ENCODE results near the gene KLHL40. TPM values are rescaled to one million over a fixed set of nuclear protein-coding genes. Genes with fewer than 3 reads are reported as not detected.

The KLHL40 gene, protein sequence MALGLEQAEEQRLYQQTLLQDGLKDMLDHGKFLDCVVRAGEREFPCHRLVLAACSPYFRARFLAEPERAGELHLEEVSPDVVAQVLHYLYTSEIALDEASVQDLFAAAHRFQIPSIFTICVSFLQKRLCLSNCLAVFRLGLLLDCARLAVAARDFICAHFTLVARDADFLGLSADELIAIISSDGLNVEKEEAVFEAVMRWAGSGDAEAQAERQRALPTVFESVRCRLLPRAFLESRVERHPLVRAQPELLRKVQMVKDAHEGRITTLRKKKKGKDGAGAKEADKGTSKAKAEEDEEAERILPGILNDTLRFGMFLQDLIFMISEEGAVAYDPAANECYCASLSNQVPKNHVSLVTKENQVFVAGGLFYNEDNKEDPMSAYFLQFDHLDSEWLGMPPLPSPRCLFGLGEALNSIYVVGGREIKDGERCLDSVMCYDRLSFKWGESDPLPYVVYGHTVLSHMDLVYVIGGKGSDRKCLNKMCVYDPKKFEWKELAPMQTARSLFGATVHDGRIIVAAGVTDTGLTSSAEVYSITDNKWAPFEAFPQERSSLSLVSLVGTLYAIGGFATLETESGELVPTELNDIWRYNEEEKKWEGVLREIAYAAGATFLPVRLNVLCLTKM
- not detected in 5 replicates for total RNA-seq (2022; extraction: Qiagen RNA extraction)

GRCh38 chr3:42685363-42685881 is at the start of gene KLHL40:
Gene KLHL40 (plus strand): TSS chr3:42685537. CDS start chr3:42685619, 82 bp downstream.

GRCh38 chr3:42653560-42654330 is 31.6 kb upstream of the KLHL40 start, which contains the start of gene ZBTB47:
Gene ZBTB47 (plus strand): TSS chr3:42653697. CDS start chr3:42658356, 4,659 bp downstream.

DNA sequence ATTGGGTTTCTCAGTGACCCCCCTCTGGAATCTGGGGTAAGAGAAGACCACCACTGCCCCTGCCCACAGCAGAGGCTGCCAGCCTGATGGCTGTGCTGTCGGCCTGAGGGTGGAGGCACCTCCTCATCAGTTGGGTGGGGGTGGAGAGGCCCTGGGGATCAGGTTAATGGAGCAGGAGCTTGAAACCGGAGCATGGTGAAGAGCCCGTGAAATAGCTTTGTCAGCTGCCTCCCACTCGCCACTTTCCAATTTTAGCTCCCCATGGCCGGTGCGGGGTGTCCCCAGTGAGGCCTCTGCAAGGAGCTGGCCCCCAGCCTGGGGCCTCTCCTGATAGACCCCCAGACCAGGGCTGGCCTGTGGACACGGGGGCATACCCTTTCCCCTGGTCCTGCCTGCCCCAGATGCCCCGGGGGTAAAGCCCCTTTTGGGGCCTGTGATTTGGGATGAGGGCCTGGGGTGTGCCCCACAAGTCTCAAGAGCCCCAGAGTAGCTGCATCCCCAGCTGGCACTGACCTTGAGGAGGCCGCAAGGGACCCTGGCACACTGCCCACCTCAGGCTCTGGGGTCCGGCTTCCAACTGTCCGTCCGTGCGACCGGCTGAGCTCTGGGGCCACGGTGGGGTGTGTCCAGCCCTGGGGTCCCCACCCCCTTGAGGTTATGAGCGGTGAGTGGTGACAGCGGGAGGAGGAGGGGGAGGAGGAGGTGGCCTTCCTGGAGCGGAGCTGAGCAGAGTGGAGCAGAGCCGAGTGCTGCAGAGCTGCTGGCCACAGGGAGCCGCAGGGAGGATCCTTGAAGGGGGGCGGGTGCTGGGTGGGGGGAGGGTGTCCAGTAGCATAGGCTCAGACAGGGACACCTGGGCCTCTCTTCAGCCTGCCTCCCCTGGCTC is 17.0 kb downstream of the KLHL40 start, which contains the start of gene HHATL:
HHATL (minus strand) TSS at position 733 of the 886 bp plus-strand sequence. CDS start 1,972 bp downstream, outside the sequence.

Other genes with a start within 250 kb of the KLHL40 start
- gene VIPR1, start 182.9 kb upstream of the KLHL40 start, total RNA-seq (2022; extraction: Qiagen RNA extraction), result 1.2 to 2.3 TPM (median 1.7 TPM) in 5 replicates
- gene SEC22C, start 103.6 kb upstream of the KLHL40 start, total RNA-seq (2022; extraction: Qiagen RNA extraction), result 29.0 to 37.7 TPM (median 34.1 TPM) in 5 replicates
- gene SS18L2, start 94.7 kb upstream of the KLHL40 start, total RNA-seq (2022; extraction: Qiagen RNA extraction), result 16.4 to 19.1 TPM (median 16.9 TPM) in 5 replicates
- gene NKTR, start 84.9 kb upstream of the KLHL40 start, total RNA-seq (2022; extraction: Qiagen RNA extraction), result 7.8 to 14.1 TPM (median 10.0 TPM) in 5 replicates
- gene ZBTB47, start 31.8 kb upstream of the KLHL40 start, total RNA-seq (2022; extraction: Qiagen RNA extraction), result 4.8 to 7.0 TPM (median 5.8 TPM) in 5 replicates
- gene HHATL, start 17.3 kb downstream of the KLHL40 start, total RNA-seq (2022; extraction: Qiagen RNA extraction), result 0.14 TPM in 1 of 5 replicates, not detected in the others
- 0.39 to 0.61 TPM (median 0.50 TPM) in 5 replicates for gene CCDC13, start 87.7 kb downstream of the KLHL40 start, total RNA-seq (2022; extraction: Qiagen RNA extraction)
- gene HIGD1A, start 119.0 kb downstream of the KLHL40 start, total RNA-seq (2022; extraction: Qiagen RNA extraction), result 70.1 to 95.7 TPM (median 73.2 TPM) in 5 replicates
- gene ACKR2, start 123.9 kb downstream of the KLHL40 start, total RNA-seq (2022; extraction: Qiagen RNA extraction), result 0.04 to 0.11 TPM (median 0.05 TPM) in 5 replicates
- not detected in 5 replicates for gene CYP8B1, start 190.3 kb downstream of the KLHL40 start, total RNA-seq (2022; extraction: Qiagen RNA extraction)
- not detected in 5 replicates for gene ZNF662, start 220.6 kb downstream of the KLHL40 start, total RNA-seq (2022; extraction: Qiagen RNA extraction)